Right cardiac atrium (tissue), 5 donors: Measurements from ENCODE around the gene TAS2R14. TPM values are rescaled to one million over a fixed set of nuclear protein-coding genes. Genes with fewer than 3 reads are reported as not detected.

Experiments used
- ATAC-seq, 2 donors: fragments of 200-7000 bp; cut with Tn5 transposase; one replicate each; pipeline versions ENCODE4 v1.8.0 to v1.9.1; 2020; ENCODE audit warnings: moderate library complexity in 2 of 2, mild to moderate bottlenecking in 1 of 2
- DNase-seq, 3 donors: peaks; one replicate each; pipeline ENCODE4 v3.0.0-alpha.2; 2020
- H3K27ac ChIP-seq: one replicate; pipeline ENCODE4 v1.5.1; 2013; ENCODE audit warnings: mild to moderate bottlenecking, low read length, control low read depth, moderate library complexity
- H3K27me3 ChIP-seq: one replicate; pipeline ENCODE4 v1.6.1; 2013; ENCODE audit not compliant: control insufficient read depth, insufficient read depth
- H3K4me1 ChIP-seq: one replicate; pipeline ENCODE4 v1.6.1; 2013; ENCODE audit warnings: low read length; ENCODE audit not compliant: control insufficient read depth, insufficient read depth
- H3K4me3 ChIP-seq: one replicate; pipeline ENCODE4 v1.5.1; 2013; ENCODE audit warnings: low read length, control low read depth
- H3K9me3 ChIP-seq: one replicate; pipeline ENCODE4 v1.6.1; 2013; ENCODE audit warnings: low read length; ENCODE audit not compliant: control insufficient read depth
- WGBS: extraction: QIAGEN DNeasy Blood & Tissue Kit; methylation state at CpG from one replicate; pipeline ENCODE4 v1.1.7; 2013; 5-methylcytosine and 5-hydroxymethylcytosine counted together
- intact Hi-C, 4 donors: fragments of 100-400 bp; cut with DNase I; formaldehyde crosslinking; loops; one replicate each; pipeline versions ENCODE4 v1.11.0 to v1.14.0; 2022 to 2023
- long read RNA-seq, 4 donors: library from polyadenylated mRNA; unstranded; transcript quantifications; one replicate each; pipeline ENCODE4 v2.0.0, GENCODE V29; 2020 to 2021
- polyA plus RNA-seq: library from polyadenylated mRNA; stranded (reverse); fragments of 200-250 nt; gene quantifications from one replicate; pipeline ENCODE4 v1.2.3, GENCODE V29; 2013
- total RNA-seq, 4 donors: library from RNA; stranded (reverse); fragmentation: NEBNext Ultra II Directional; extraction: Animal tissue kit (Norgen Biotek cat#: 25700); gene quantifications; one replicate each; pipeline ENCODE4 v1.2.1, GENCODE V29; 2021
- donor health status: healthy with polysubstance abuse.
- donor health status: DM: no; HTN: yes; CAD: no.
- donor health status: DM: no; HTN: no; CAD: no.
- donor health status: DM: no; HTN: yes; CAD: no; lungs with severe emphysema.
- donor health status: DM: yes; HTN: yes; CAD: no.

Gene TAS2R14, protein sequence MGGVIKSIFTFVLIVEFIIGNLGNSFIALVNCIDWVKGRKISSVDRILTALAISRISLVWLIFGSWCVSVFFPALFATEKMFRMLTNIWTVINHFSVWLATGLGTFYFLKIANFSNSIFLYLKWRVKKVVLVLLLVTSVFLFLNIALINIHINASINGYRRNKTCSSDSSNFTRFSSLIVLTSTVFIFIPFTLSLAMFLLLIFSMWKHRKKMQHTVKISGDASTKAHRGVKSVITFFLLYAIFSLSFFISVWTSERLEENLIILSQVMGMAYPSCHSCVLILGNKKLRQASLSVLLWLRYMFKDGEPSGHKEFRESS
- total RNA-seq: 1 to 10 TPM in 2 of 4 donors, under 1 TPM in 2; 0.60 to 1.5 (median 1.1) TPM
- polyA plus RNA-seq: 1.1 TPM
- long read RNA-seq, donor 1, partial matches to known transcripts: 0 of 5 reads
- long read RNA-seq, donor 1, other reads (novel, unspliced or antisense): 5 of 5 reads
- long read RNA-seq, donor 2: 0 reads
- long read RNA-seq, donor 3, partial matches to known transcripts: 0 of 8 reads
- long read RNA-seq, donor 3, other reads (novel, unspliced or antisense): 6 of 8 reads
- long read RNA-seq, donor 4, partial matches to known transcripts: 0 of 2 reads
- long read RNA-seq, donor 4, other reads (novel, unspliced or antisense): 2 of 2 reads

DNA sequence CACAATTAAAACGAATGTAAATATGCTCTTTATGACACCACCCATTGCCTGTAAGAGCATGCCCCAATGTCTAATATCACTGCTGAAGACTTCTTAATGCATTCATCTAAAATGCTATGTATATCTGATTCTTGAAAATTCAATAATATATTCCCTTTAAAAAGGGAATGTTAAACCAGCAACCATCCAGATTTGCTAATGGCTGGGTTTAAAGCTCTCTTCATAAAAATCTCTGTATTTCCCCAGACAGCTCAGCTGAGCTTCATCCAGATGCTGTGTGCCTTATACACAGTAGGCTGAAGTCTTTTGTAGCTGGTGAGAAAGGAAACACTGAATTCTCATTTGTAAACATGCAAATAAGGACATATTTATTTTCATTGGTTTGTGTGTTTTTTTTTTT is at the start of gene TAS2R14:
Gene TAS2R14, minus strand, starts transcription at position 101 of the 400 bp plus-strand sequence. Its CDS starts 56 bp downstream, at position 45.
- no peak within 1 kb of the TSS for H3K27ac ChIP-seq
- no peaks in the 10 kb centered on the region for H3K27me3 ChIP-seq
- H3K4me3 ChIP-seq: no peak within 1 kb of the TSS
- WGBS: 78% methylated on average over 1 of the region's 1 CpG
- DNase-seq (no peak), ATAC-seq (no peak)
- H3K9me3 ChIP-seq: no peaks in the 10 kb centered on the region
- intact Hi-C loops: no loop called here
- H3K4me1 ChIP-seq: no peaks in the 10 kb centered on the region

DNA sequence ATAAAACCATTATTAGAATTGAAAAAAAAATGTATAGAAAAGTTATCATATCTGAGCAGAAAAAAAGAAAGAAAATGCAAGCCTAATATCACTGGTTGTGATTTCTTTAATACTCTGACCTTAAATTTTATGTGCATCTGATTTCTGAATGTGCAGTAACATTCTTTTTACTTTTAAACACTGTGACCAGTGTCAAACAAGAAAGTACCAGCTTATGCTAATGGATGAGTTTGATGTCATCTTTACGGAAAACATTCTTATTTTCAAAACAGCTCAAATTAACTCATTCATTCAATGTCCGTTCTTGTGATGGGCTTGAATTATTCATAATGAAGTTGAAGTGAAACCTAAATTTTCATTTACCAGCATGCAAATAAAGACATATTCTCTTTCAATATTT is 47.7 kb upstream of the TAS2R14 start, which contains the start of gene TAS2R50:
Gene TAS2R50, minus strand, starts transcription at position 101 of the 400 bp plus-strand sequence. Its CDS starts 52 bp downstream, at position 49.
- DNase-seq (no peak), ATAC-seq (no peak)
- 48% methylated on average over 2 of the region's 2 CpGs for WGBS
- Histone ChIP-seq H3K9me3 (no peaks in the 10 kb centered on the region), H3K4me3 (no peak within 1 kb of the TSS), H3K4me1 (peaks cover 2% of the 10 kb centered on the region), H3K27me3 (no peaks in the 10 kb centered on the region), H3K27ac (no peak within 1 kb of the TSS)
- intact Hi-C loops: no loop called here

DNA sequence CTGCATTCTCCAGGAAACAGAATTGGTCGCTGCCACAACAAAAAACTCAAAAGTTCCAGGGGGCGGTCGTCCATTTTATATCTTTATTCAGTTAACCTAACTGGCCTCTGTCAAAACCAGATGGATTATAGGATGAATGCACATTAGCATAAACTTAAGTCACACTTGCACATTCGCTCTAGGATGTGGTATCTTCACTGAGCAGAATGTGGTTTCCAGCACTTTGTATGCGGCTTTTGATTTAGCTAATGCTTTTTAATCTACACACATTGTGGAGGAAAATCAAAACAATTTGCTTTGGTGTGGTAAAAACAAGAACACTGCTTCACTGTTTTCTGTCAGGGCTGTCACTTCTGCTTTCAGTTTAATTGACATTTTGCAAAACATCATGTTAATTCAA is 43.2 kb upstream of the TAS2R14 start:
- DNase-seq: no peak
- H3K4me1 ChIP-seq: no peaks in the 10 kb centered on the region
- ATAC-seq: no peak
- no peak overlapping the region for H3K4me3 ChIP-seq
- WGBS: 89% methylated on average over 5 of the region's 5 CpGs
- H3K27ac ChIP-seq: no peak overlapping the region
- no peaks in the 10 kb centered on the region for H3K9me3 ChIP-seq
- intact Hi-C loops: no loop called here
- H3K27me3 ChIP-seq: no peaks in the 10 kb centered on the region

DNA sequence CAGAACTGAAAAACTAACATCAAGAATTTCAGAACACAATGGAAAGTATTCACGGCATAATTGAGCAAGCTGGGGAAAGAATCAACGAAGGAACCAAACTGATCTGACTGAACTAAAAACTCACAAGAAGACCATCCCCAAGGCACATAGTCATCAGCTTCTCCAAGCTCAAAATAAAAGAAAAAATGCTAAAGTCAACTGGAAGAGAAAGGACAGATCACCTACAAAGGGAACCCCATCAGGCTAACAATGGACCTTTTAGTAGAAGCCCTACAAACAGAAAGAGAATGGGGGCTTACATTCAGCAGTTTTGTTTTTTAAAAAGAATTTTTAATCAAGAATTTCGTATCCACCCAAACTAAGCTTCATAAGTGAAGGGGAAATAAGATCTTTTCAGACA is 35.9 kb upstream of the TAS2R14 start:
- ATAC-seq (no peak), DNase-seq (no peak)
- no peaks in the 10 kb centered on the region for H3K9me3 ChIP-seq
- H3K27ac ChIP-seq: no peak overlapping the region
- H3K27me3 ChIP-seq: no peaks in the 10 kb centered on the region
- intact Hi-C loops: no loop called here
- H3K4me3 ChIP-seq: no peak overlapping the region
- no peaks in the 10 kb centered on the region for H3K4me1 ChIP-seq
- 90% methylated on average over 3 of the region's 3 CpGs for WGBS

DNA sequence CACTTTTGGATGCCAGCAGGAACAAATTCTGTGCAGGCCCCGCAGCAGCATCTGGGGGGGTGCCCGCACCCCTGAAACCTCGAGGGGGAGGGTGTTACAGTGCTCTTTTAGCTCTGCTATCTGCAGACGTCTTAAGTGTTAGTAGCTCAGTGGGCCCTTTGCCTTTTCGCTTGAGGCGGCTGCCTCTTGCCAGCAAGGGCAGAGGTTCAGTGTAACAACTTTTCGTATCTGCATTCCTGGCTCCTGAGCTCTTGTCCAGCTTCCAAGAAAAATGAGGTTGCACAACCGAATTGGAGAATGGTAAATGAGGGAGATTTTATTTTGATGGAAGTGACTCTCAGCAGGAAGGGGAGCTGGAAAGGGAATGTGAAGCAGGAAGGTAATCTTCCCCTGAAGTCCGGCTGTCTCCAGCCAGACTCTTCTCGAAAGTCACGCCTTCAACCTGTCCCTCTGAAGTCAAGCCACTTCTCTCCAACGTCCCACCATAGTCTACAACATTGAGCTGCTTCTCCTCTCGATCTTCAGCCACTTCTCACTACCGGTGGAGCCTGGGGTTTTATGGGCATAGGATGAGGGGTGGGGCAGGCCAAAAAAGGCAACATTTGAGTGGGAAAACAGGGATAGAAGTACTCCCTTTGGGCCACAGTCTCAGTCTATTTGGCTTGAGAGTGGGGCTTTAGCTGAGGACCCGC is 29.8 kb upstream of the TAS2R14 start:
- Histone ChIP-seq H3K4me3 (no peak overlapping the region), H3K4me1 (peaks cover 5% of the 10 kb centered on the region), H3K9me3 (no peaks in the 10 kb centered on the region), H3K27me3 (no peaks in the 10 kb centered on the region), H3K27ac (no peak overlapping the region)
- intact Hi-C loops: no loop called here
- WGBS: 44% methylated on average over 15 of the region's 15 CpGs
- peak; percentile 58 to 84 (median 75) for DNase-seq
- peak; percentile 95 to 96 for ATAC-seq

DNA sequence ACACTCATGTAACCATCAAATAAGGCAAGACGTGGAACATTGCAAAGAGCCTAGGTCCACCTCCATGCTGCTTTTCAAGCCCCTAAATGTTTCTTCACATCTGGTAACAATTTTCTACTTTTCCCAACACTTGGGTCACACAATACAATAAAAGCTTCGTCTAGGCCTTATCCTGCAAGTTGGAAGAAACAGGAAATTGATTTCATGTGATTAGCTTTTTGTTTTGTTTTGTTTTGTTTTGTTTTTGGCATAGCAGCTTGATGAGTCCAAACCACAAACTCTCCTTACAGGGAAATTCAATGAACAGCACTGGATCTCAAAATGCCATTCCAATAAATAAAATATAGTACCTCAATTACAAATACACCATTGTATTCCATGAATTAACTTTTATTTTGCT is 28.3 kb upstream of the TAS2R14 start:
- Histone ChIP-seq H3K27me3 (no peaks in the 10 kb centered on the region), H3K4me1 (peaks cover 5% of the 10 kb centered on the region), H3K9me3 (no peaks in the 10 kb centered on the region), H3K27ac (no peak overlapping the region), H3K4me3 (no peak overlapping the region)
- intact Hi-C loops: no loop called here
- ATAC-seq: no peak
- 56% methylated on average over 2 of the region's 2 CpGs for WGBS
- DNase-seq: no peak

DNA sequence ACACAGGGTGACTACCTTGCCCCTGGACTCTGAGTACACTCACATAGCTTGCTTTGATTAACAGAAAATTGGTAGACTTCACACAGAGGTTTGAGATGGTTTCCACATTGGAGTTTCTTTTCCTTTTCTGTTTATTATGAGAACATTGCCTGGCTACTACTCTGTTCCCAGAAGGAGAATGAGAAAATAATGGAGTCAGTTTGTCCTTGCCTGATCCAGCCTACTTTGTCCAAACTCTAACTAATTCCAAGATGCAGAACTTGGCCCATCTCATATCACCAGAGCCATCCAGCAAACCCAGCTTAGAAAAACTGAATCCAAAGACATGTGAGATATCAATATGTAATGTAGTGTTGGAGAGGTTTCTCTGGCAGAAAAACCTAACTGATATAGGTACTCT is 27.3 kb upstream of the TAS2R14 start:
- H3K4me3 ChIP-seq: no peak overlapping the region
- no peak overlapping the region for H3K27ac ChIP-seq
- peaks cover 5% of the 10 kb centered on the region for H3K4me1 ChIP-seq
- DNase-seq (no peak), ATAC-seq (peak in 1 of 2 donors; percentile 54)
- no peaks in the 10 kb centered on the region for H3K27me3 ChIP-seq
- intact Hi-C loops: no loop called here
- no peaks in the 10 kb centered on the region for H3K9me3 ChIP-seq

DNA sequence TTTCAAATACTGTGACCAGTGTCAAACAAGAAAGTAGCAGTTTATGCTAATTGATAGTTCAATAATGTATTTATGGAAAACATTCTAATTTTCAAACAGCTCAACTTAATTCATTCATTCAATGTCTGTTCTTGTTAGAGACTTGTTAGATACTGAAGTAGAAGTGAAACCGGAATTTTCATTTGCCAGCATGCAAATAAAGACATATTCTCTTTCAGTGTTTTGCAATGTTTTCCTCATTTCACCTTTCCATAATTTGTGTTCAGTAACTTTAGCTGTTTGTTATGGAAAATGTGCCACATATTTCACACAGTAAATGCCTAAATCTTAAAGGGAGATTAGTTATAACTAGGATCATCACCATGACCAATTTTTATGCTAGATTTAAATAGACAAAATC is 26.4 kb upstream of the TAS2R14 start:
- Histone ChIP-seq H3K4me1 (peaks cover 5% of the 10 kb centered on the region), H3K27me3 (no peaks in the 10 kb centered on the region), H3K9me3 (no peaks in the 10 kb centered on the region), H3K4me3 (no peak overlapping the region), H3K27ac (no peak overlapping the region)
- no peak for ATAC-seq
- DNase-seq: no peak
- WGBS: 98% methylated on average over 1 of the region's 1 CpG
- intact Hi-C loops: no loop called here

DNA sequence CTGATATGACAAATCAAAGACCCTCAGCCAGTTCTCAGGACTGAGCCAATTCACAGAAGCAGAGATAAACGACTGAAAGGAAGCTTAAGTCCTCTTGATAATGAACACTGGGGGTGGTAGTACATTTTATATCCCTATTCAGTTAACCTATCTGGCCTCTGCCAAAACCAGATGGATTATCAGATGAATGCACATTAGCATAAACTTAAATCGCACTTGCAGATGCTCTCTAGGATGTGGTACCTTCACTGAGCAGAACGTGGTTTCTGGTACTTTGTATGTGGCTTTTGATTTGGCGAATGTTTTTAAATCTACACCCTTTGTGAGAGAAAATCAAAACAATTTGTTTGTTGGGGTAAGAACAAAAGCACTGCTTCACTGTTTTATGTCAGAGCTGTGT is 21.1 kb upstream of the TAS2R14 start:
- no peak for ATAC-seq
- no peak for DNase-seq
- 66% methylated on average over 4 of the region's 4 CpGs for WGBS
- Histone ChIP-seq H3K4me1 (peaks cover 2% of the 10 kb centered on the region), H3K4me3 (no peak overlapping the region), H3K27ac (no peak overlapping the region), H3K27me3 (no peaks in the 10 kb centered on the region), H3K9me3 (no peaks in the 10 kb centered on the region)
- intact Hi-C loops: no loop called here

DNA sequence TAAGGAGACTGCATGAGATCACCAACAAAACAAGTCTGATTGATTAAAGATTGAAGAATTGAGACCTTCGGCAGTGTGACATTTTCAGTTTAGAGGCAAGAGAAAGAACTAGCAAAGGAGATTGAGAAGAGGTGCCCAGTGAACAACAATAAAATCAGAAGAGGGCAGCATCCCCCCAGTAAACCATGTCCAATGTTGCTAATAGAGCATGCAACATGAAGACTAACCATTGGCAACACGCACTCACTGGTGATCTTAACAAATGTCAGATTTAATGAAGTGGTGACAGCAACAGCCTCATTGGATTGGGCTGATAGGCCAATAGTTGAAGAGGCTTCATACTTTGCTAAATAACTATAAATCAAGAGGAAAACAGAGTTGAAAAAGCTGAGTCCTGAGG is 20.7 kb upstream of the TAS2R14 start:
- intact Hi-C loops: no loop called here
- ATAC-seq: no peak

DNA sequence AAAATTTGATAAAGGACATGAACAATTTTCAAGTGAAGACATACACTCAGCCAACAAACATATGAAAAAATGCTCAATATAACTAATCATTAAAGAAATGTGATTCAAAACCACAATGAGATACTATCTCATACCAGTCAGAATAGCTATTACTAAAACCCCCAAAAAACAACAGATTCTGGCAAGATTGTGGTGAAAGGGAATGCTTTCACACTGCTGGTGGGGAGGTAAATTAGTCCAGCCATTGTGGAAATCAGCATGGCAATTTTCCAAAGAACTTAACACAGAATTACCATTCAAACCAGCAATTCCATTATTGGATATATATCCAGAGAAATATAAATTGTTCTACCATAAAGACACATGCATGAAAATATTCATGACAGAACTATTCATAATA is 18.7 kb upstream of the TAS2R14 start:
- intact Hi-C loops: no loop called here
- H3K9me3 ChIP-seq: no peaks in the 10 kb centered on the region

More for the DNA sequence above, 20.7 kb upstream of the TAS2R14 start:
- peaks cover 2% of the 10 kb centered on the region for H3K4me1 ChIP-seq
- no peaks in the 10 kb centered on the region for H3K9me3 ChIP-seq
- no peaks in the 10 kb centered on the region for H3K27me3 ChIP-seq
- no peak overlapping the region for H3K4me3 ChIP-seq
- DNase-seq: no peak
- no peak overlapping the region for H3K27ac ChIP-seq
- WGBS: 86% methylated on average over 2 of the region's 2 CpGs

More for the DNA sequence above, 18.7 kb upstream of the TAS2R14 start:
- DNase-seq: no peak
- H3K4me1 ChIP-seq: peaks cover 2% of the 10 kb centered on the region
- no peak overlapping the region for H3K4me3 ChIP-seq
- H3K27ac ChIP-seq: no peak overlapping the region
- no peaks in the 10 kb centered on the region for H3K27me3 ChIP-seq
- ATAC-seq: no peak
